GM21737 (cell line): ENCODE measurements around the gene OR52W1.
"Not testable (repeated sequence)": the region's sequence is repeated elsewhere in the genome, so short reads cannot be mapped to it uniquely, and the experiment has no call there.

Source experiments
- ATAC-seq: cut with Tn5 transposase; IDR thresholded peaks from one replicate; pipeline ENCODE4 v1.9.1; 2021; ENCODE audit warnings: mild to moderate bottlenecking, moderate library complexity; ENCODE audit not compliant: unreplicated experiment

Gene OR52W1

DNA sequence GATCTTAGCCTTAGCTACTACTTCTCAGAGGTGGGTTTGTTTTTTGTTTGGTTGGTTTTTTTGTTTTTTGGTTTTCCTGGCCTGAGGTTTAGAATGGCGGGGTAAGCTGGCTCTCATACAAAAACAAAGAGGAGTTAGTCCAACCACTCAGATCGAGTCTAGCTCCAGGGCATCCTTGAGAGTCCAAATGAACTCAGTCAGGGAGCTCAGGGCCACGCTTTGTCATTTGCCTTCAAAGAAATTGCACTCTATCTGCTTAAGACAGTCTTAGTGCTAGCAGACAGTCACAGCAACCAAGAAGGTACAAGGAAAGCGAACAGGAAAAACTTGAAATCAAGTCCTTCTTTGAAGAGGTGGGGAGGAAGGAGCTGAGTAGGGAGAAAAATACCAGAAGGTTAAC is 17.5 kb downstream of the OR52W1 start:
- ATAC-seq = no peak

DNA sequence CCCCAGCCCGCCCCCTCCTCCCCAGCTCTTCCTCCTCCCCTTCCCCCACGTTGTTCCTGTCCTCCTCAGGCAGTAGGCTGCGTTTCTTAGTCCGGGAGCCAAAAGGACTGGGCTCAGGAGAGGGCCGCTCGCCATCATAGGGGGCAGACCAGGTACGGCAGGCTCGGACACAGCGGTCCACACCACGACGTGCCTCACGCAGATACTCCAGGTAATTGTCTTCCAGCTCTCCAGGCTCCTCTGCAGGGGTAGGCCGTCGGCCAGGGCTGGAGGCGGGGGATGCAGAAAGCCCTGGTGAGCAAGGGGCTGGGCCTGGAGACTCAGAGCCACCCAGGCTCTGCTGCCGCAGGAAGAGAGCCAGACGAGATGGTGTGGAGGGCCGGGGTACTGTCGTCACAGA is 18.7 kb downstream of the OR52W1 start:
- no peak for ATAC-seq

DNA sequence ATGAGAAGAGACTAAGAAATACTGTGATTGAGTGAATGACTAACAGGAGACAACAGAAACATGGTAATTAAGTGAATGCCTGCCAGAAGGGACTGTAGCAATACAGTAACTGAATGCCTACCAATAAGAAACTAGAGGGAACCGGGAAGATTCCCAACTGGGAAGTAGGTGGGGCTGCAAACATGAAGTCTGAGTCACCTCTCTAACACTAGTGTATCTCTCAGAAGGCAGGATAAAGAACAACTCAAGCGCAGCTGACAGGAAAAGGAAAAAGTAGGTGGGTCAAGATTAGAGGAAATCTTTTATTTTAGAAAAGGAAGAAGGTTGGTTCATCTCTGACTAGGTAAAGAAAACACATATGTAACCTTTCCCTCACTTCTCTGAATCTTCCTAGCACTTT is 20.3 kb downstream of the OR52W1 start:
- ATAC-seq = no peak

DNA sequence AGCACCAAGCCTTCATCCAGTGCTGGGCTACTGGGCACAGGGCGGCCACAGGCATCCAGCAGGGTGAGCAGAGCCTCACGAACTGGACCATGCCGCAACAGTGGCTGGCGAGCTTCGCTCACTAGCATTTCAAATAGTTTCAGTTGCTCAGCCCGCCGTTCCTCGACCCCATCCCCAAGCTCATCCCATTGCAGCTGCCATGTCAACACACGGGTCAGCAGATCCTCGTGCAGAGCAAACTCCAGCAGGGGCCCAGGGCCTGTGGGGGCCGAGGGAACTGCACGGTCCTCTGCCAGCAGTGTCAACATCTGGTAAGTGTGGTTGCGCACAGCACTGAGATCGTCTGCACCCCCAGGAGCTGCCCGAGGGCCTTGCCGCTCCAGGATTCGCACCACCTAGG is 24.8 kb downstream of the OR52W1 start:
- no peak for ATAC-seq

DNA sequence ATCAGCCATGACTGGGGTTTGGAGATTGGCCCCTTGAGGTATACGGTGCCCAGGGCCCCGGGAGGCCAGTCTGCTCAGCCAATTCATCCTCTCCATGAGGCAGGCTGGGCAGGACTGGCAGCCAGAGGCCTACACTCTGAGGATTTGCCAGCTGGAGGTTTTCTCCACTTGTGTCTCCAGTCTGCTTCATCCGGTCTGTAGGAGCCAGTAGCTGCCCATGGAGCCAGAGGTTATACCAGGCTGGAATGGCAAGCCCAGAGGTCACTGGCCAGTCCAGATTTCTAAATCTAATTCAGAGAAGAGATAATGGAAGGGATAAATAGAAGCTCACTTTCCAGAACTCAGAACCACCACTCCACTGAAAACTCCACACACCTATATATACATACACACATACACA is 25.4 kb downstream of the OR52W1 start:
- ATAC-seq = no peak

DNA sequence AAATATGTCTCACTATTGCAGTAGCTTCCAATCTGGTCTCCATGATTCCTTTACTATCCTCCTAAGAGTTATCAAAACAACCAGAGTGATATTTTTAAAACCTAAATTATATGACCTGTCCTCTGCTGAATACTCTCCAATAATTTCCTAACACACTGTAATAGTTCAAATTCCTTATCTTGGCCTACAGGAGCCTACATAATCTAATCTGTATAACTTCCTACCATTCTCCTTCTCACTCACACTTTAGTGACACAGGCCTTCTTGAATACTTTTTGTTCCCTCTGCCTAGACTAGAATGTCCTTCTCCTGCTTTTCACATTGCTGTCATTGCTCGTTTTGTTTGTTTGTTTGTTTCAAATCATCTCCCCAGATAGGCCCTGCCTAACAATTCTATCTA is 26.0 kb downstream of the OR52W1 start:
- ATAC-seq = no peak

DNA sequence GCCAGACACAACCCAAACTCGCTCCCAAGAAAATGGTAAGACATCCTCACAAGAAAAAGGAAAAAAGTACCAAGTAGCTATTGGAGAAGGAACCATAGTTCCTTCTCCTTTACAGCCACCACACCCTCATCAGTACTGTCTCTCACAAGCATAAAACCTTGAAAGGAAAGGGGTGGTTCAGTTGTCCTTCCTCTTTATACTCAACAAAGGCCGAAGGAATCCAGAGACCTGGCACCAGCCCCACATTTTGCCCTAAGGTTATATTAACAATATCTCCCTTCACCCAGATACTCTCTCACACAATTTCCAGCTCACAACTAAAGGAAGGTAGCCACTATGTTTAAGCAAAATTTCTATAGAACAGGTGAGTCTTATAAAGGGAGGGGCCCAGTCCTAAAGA is 26.9 kb downstream of the OR52W1 start:
- no peak for ATAC-seq

DNA sequence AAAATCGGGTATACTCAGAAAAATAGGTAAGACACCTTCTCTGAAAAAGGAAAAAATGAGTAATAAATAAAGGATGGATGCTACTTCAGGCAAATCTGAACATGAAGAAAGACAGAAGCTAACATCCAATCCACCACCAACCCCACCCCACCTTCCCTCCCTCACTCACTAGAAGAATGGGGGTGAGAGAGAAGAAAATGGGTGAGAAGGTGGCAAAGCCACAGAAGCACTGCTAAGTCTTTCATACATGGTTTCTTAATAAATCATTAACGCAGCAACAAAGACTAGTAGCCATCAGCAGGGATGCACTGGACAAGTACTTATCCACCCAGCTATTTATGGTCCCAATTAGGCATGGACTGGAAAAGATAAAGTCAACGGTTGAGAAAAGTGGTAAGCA is 29.5 kb downstream of the OR52W1 start:
- ATAC-seq = no peak

DNA sequence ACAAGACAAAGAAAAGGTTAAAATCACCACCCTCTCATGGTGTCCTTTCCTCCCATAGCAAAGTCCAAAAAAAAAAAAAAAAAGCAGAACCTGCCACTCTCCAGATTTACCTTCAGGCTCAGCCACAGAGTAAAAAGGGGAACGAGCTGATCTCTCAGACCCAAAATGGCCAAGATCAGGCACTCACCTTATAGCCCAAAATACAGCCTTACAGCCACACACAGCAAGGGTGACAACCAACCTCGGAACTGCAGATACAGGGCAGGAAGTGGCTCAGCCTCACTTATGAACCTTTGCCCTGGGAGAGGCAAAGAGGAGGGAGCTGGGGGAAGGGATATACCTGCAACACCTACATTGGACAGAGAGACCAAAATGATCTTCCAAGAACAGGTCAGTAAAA is 30.9 kb downstream of the OR52W1 start:
- no peak for ATAC-seq

DNA sequence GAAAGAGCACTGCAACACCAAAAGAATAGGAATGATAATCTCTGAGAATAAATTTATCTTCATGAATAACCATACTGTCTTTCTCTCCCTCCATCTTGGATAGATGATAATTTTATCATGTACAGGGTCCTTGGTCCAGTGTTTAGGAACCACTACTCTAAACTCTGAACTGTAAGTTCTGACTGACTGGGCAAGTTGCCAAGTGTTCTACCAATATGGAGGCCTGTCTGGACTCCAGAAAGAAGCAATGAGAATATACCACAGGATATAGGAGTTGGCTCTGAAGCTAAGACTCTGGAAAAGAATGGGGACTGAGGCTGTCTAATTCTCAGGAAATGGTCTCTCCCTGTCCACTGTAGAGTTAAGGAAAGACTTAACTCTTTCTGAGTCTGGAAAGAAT is 33.9 kb downstream of the OR52W1 start:
- ATAC-seq = no peak

DNA sequence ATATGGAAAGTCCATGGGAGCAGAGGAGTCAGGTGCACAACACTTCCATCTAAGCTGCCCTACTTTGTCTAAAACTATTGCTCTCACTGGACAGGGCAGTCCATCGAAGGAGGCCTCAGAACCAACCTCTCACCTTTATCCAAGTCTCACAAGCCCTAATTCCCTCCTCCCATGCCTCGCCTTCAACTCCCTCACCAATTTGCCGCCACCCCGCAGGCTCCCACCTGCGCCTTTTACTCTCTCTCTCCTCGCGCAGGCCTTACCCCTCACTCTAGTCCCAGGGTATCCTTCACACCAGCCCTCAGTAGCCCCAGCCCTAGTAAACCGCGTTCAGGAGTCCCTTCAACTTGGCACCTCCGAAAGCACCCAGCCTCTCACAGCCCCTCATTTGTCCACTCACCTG is 35.0 kb downstream of the OR52W1 start:
- no peak for ATAC-seq

DNA sequence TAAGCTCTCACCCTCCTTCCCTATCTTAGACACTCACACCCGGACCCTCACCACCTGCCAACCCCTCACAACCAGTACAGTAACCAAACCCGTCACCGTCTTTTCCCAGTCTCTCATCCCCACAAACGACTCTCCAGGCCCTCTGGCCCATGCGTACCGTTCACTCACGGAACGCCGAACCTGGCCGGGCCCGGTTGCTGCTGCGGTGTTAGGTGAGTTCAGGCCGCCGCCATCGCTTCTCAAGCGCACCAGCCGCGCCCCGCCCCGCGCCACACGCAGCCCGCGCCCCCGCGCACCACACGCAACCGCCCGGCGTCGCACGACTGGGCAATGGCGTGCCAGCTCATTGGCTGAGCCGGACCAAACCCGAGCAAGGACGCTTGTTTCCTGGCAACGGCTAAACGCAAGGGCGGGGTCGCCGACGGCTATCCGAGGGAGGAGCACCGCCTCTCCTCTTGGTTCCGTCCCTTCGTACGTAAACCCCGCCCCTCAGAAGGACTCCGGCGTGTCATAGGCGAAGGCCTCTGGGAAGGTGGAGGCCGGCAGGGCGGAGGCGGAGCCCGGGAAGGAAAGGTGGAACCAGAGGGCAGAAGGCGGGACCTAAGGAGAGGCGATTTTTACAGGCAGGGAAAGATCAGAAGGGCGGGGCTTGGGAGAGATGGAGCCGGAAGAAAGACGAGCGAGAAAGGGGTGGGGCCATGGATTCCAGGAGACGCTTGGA is 35.5 kb downstream of the OR52W1 start, which contains the start of gene FHIP1B:
FHIP1B (minus strand) TSS at position 250 of the 721 bp plus-strand sequence. CDS start 10,120 bp downstream, outside the sequence.
- ATAC-seq = peak; percentile 97

DNA sequence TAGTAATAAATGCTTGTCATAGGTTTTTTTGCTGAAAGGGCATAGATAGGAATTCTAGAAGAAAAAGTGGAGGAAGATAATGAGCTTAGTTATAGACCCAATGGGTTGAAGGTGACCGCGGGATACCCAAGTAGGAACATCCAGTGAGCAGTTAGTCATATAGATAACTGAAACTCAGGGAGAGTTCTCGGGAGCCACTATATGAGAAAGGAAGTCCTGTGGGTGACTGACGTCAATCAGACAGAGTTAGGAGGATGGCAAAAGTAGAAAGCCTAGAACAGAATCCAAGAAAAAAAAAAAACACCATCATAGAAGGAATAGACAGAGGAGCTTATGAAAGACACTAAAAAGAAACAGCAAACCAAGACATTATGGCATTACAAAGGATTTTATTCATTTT is 38.2 kb downstream of the OR52W1 start:
- no peak for ATAC-seq

DNA sequence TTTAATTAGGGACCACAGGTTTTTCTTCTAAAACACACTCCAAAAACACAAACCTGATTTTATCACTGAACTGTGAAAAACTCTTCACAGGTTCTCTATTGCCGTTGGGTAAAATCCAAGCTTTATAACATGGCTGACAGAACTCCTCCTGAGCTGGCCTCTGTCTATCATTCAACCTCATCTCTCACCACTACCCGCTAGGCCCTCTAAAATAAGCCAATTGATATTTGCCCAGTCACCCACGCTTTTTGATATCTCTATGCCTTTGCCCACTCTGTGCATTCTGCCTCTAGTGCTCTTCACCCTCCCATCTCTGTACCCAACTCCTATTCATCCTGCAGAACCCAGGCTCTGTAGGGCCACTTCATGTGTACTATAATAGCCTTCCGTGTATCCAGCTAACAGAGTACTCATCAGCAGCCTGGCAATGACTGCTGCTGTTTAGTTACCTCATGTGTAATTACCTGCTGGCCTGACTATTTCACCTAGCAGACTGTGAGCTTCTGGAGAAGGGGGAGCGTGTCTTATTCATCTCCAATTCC is 38.8 kb downstream of the OR52W1 start:
- no peak for ATAC-seq

DNA sequence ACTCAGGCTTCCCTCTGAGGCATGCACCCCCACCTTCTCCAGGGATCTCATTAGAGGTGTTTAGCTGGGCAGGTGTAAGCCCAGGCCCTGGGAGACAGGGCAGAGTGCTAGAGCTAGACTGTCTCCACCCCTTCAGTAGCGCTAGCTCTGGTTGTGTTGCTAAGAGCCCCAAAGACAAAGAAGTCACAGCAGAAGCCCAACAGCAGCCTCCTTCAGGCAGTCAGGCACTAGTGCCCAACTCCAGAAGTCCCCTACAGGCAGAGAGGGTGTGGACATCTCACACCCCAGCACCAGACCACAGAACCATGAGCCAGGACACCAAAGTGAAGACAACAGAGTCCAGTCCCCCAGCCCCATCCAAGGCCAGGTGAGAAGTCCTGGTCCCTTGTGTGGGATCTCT is 39.9 kb downstream of the OR52W1 start, which contains the start of gene CNGA4:
CNGA4 (plus strand) TSS at position 188 of the 400 bp plus-strand sequence; CDS start at position 306, 118 bp downstream.
- no peak for ATAC-seq

DNA sequence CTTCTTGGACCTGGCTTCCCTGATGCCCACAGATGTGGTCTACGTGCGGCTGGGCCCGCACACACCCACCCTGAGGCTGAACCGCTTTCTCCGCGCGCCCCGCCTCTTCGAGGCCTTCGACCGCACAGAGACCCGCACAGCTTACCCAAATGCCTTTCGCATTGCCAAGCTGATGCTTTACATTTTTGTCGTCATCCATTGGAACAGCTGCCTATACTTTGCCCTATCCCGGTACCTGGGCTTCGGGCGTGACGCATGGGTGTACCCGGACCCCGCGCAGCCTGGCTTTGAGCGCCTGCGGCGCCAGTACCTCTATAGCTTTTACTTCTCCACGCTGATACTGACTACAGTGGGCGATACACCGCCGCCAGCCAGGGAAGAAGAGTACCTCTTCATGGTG is 41.1 kb downstream of the OR52W1 start:
- ATAC-seq = no peak

DNA sequence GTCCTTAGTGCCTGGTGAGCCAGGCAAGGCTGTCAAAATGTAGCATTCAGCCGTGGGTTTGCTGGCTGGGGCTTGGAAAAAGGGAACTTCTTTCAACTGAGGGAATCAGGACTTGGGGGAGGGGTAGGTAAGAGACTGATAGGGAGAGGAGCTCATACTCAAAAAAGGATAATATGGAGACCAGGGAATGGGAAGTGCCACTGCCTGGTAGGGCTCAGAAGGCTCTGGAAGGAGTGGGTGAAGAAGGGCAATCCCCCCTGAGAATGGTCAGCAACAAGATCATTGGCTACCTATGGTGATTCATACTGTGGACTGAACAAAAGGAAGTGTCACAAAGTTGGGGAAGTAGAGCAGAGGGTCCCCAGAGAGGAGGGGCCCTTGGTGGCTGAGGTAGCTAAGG is 41.8 kb downstream of the OR52W1 start:
- no peak for ATAC-seq

DNA sequence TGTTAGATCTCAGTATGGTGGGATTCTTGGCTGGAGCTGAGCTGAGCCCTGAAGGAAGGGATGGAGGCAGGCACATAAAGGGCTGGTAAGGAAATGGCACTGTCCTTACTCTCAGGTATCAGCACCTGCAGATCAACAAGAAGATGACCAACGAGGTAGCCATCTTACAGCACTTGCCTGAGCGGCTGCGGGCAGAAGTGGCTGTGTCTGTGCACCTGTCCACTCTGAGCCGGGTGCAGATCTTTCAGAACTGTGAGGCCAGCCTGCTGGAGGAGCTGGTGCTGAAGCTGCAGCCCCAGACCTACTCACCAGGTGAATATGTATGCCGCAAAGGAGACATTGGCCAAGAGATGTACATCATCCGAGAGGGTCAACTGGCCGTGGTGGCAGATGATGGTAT is 42.3 kb downstream of the OR52W1 start:
- ATAC-seq = no peak

DNA sequence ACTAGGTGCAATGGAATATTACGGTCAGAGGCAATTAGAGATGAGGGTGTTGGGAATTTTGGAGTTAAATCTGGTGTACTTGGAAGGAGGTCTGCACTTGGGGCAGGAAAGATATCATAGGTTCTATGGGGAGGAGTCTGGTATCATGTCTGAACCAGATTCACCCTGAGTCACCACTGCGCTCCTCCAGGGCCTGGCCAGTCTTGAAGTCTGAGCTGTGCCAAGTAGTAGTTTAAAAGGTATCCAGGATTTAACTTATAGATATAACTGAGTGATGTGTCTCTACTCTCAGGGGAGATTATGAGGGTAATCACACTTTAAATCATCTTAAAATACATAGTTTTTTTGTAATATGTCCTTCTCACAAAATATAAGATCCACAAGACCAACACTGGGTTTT is 46.5 kb downstream of the OR52W1 start:
- no peak for ATAC-seq

DNA sequence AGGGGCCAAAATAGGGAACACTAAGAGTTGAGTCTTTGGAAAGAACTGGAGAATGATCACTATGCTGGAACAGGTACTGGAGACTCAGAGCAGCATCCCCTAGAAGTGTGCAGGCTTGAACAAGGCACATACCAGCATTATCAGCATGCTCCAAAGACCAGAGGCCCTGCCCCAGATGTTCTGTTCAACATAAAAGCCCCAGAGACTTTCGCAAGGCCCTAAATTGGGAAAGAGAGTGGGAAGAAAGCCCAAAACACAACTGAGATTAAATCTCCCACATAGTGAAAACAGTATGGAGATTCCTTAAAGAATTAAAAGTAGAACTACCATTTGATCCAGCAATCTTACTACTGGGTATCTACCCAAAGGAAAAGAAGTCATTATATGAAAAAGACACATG is 49.2 kb downstream of the OR52W1 start:
- no peak for ATAC-seq

DNA sequence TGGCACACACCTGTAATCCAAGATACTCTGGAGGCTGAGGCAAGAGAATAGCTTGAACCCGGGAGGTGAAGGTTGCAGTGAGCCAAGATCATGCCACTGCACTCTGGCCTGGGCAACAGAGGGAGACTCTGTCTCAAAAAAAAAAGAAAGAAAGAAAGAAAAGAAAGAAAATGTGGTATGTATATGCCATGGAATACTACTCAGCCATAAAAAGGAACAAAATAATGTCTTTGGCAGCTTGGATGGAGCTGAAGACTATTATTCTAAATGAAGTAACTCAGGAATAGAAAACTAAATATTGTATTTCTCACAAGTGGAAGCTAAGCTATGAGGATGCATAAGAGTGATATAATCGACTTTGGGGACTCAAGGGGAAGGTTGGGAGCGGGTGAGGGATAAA is 49.9 kb downstream of the OR52W1 start:
- ATAC-seq = not testable (repeated sequence)
